Measurements from ENCODE around the gene TMEM100.
"Not testable (repeated sequence)": the region's sequence is repeated elsewhere in the genome, so short reads cannot be mapped to it uniquely, and the experiment has no call there.

Gene TMEM100

DNA sequence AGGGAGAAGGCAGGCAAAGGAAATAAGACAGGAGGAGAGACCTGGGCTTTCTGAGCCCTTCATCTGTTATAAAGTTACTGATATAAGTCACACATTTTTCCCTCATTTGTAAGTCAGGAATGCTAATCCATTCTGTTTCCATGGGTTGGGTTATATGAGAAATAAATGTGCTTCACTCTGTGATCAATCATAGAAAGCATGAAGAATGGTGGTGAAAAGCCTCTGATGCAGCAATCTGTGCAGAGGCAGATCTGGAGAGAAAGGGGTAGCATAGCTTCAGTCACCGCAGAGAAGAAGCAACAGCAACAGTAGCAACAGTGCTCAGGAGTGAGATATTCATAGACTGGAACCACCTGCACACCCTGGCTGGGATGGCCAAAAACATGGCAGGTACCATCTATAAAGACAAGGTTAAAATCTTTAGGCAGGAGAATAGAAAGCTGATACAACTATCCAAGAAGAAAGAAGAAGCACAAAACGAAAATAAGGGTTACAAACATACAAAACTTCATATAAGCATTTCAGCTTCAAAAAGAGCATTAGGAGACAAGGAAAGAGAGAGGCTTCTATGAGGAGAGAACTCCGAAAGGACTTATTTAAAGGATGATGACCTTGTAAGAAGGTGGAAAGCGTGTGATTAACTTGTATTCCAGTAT lies 41.9 kb downstream of the TMEM100 start:
- TF ChIP-seq, protein P1, sequence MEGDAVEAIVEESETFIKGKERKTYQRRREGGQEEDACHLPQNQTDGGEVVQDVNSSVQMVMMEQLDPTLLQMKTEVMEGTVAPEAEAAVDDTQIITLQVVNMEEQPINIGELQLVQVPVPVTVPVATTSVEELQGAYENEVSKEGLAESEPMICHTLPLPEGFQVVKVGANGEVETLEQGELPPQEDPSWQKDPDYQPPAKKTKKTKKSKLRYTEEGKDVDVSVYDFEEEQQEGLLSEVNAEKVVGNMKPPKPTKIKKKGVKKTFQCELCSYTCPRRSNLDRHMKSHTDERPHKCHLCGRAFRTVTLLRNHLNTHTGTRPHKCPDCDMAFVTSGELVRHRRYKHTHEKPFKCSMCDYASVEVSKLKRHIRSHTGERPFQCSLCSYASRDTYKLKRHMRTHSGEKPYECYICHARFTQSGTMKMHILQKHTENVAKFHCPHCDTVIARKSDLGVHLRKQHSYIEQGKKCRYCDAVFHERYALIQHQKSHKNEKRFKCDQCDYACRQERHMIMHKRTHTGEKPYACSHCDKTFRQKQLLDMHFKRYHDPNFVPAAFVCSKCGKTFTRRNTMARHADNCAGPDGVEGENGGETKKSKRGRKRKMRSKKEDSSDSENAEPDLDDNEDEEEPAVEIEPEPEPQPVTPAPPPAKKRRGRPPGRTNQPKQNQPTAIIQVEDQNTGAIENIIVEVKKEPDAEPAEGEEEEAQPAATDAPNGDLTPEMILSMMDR (IDR thresholded peaks at IDR 0.05; ENCODE audit: low read depth, low read length, missing control alignments) = no peak
- H3K4me3 ChIP-seq (replicated peaks; ENCODE audit: low read depth, low read length) = no peak overlapping the region
- DNase-seq (ENCODE audit: extremely low read depth, low read depth) = no peak

DNA sequence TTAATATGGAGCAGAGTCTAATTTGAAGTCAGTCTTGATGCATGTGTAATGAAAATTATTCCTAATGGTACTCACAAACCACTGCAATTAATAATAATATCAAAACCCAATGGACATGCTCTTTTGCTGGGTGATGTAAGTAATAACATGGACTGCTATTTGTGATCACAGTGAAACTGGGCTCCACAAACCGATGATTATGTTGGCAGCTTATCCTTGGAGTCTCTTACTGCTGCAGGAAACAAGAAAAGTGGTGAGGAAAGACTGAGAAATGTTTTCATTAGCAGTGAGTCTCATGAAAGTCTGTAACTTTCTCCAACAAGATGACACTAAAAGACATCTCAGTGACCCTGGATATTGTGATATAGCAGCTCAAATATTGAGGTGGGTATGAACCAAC lies 45.2 kb downstream of the TMEM100 start:
- no peak for DNase-seq (ENCODE audit: extremely low read depth, low read depth)
- TF ChIP-seq, protein P1 (IDR thresholded peaks at IDR 0.05; ENCODE audit: low read depth, low read length, missing control alignments) = no peak
- no peak overlapping the region for H3K4me3 ChIP-seq (replicated peaks; ENCODE audit: low read depth, low read length)

DNA sequence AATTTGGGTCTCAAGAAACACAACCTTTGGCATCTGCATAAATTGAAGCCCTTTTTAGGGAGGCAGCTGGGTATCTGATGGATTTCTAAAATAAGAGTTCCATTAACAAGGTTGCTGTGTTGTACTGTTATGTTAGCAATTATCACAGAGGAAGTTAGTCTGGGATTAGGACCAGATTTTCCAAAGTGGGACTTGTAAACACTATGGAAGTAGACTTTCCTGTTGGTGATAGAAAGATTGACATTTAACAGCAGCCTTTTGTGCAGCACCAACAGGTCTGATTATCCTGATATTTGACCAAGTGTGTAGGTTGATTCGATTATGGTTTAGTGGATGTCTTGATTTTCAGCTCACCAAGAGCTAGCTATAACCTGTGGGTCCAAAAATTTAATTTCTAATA lies 46.4 kb downstream of the TMEM100 start:
- H3K4me3 ChIP-seq (replicated peaks; ENCODE audit: low read depth, low read length) = no peak overlapping the region
- TF ChIP-seq, protein P1 (IDR thresholded peaks at IDR 0.05; ENCODE audit: low read depth, low read length, missing control alignments) = no peak
- no peak for DNase-seq (ENCODE audit: extremely low read depth, low read depth)

DNA sequence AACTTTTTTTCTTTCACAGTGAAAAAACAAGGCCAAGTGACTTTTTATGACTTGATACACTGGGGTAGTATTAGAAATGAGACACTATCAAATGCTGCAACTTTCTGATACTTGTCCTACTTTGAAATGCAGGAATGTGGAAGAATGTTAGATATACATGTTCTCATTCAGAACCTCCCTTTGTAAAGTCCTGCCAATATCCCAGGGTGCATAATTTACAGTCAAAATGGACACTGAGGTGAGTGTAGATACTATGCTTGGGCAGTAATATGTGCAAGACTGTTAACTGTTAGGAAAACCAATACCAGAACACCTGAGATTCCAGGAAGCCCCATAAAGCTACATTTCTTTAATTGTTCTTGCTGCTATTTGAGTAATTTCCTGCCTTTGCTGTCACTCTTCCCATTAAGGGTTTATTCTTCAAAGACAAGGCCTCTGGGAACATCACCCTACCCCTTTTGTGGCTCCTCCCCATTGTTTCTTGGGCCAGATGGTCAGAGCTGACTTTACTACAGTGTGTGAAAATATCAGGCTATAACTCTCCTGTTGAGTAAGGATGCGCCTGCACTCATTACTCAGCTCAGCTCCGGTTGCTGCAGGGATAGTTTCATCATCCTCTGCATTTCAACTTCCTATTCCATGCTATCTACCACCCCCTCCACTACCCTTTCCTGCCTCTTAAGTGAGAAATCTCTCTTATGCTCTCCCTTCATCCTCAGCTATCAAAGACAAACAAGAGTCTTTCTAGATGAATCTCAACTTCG lies 48.7 kb downstream of the TMEM100 start:
- TF ChIP-seq, protein P1 (IDR thresholded peaks at IDR 0.05; ENCODE audit: low read depth, low read length, missing control alignments) = no peak
- H3K4me3 ChIP-seq (replicated peaks; ENCODE audit: low read depth, low read length) = no peak overlapping the region
- DNase-seq (ENCODE audit: extremely low read depth, low read depth) = no peak

DNA sequence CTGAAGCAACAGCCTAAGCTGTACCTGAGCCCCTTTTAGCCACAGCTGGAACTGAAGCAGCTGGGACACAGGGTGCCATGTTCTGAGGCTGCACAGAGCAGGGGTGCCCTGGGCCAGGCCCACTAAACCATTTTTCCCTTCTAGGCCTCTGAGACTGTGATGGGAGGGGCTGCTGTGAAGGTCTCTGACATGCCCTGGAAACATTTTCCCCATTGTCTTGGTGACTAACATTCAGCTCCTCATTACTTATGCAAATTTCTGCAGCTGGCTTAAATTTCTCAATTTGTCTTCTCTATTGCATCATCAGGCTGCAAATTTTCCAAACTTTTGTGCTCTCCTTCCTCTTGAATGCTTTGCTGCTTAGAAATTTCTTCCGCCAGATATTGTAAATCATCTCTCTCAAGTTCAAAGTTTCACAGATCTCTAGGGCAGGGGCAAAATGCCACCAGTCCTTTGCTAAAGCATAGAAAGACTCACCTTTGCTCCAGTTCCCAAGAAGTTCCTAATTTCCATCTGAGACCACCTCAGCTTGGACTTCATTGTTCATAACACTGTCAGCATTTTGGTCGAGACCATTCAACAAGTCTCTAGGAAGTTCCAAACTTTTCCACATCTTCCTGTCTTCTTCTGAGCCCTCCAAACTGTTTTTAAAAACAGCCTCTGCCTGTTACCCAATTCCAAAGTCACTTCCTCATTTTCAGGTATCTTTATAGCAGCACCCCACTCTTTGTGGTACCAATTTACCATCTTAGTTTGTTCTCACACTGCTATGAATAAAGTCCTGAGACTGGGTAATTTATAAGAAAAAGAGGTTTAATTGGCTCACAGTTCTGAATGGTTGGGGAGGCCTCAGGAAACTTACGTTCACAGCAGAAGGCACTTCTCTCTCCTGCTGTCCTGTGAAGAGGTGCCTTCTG lies 49.8 kb downstream of the TMEM100 start:
- no peak for DNase-seq (ENCODE audit: extremely low read depth, low read depth)

DNA sequence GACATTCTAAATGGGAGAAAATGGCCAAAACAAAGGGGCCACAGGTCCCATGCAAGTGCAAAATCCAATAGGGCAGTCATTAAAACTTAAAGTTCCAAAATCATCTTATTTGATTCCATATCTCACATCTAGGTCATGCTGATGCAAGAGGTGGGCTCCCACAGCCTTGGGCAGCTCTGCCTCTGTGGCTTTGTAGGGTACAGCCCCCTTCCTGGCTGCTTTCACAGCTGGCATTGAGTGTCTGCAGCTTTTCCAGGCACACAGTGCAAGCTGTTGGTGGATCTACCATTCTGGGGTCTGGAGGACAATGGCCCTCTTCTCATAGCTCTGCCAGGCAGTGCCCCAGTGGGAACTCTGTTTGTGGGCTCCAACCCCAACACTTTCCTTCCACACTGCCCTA lies 50.7 kb downstream of the TMEM100 start:
- not testable (repeated sequence) for H3K4me3 ChIP-seq (replicated peaks; ENCODE audit: low read depth, low read length); DNase-seq (ENCODE audit: extremely low read depth, low read depth)

More for the DNA sequence above, 49.8 kb downstream of the TMEM100 start:
- TF ChIP-seq, protein P1 (IDR thresholded peaks at IDR 0.05; ENCODE audit: low read depth, low read length, missing control alignments) = no peak
- H3K4me3 ChIP-seq (replicated peaks; ENCODE audit: low read depth, low read length) = no peak overlapping the region

All from HFF-Myc (cell line).